Measurements from ENCODE around the gene GAS2L1. TPM values are rescaled to one million over a fixed set of nuclear protein-coding genes. Genes with fewer than 3 reads are reported as not detected.

GAS2L1 gene
- total RNA-seq, 1 experiment from 2014 or later = 8.0 TPM

DNA sequence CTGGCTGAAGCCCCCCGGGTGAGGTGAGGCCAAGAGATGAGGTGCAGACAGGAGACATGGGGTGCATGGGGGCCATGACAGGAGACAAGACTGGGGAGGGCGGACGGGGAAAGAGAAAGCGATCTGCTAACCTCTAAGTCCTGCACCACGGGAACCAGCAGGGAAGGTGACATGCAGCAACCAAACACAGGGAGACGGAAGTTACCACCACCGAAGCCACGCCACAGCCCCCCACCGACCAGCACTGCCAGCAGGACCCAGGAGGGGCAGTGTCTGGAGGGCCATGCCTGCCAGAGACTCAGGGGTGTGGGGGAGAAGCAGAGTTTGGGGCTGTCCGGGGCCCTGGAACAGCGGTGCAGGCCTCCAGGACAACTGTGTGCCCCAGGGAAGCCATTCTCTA, 23.1 kb downstream of the GAS2L1 start:
- no peaks in the 10 kb centered on the region for H3K27me3 ChIP-seq (ENCODE audit: insufficient read depth, low read length)
- no peaks in the 10 kb centered on the region for H3K23me2 ChIP-seq (ENCODE audit: insufficient read length, low read depth, low read length, poor library complexity, severe bottlenecking)
- TF ChIP-seq, protein P1, sequence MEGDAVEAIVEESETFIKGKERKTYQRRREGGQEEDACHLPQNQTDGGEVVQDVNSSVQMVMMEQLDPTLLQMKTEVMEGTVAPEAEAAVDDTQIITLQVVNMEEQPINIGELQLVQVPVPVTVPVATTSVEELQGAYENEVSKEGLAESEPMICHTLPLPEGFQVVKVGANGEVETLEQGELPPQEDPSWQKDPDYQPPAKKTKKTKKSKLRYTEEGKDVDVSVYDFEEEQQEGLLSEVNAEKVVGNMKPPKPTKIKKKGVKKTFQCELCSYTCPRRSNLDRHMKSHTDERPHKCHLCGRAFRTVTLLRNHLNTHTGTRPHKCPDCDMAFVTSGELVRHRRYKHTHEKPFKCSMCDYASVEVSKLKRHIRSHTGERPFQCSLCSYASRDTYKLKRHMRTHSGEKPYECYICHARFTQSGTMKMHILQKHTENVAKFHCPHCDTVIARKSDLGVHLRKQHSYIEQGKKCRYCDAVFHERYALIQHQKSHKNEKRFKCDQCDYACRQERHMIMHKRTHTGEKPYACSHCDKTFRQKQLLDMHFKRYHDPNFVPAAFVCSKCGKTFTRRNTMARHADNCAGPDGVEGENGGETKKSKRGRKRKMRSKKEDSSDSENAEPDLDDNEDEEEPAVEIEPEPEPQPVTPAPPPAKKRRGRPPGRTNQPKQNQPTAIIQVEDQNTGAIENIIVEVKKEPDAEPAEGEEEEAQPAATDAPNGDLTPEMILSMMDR (conservative IDR thresholded peaks at IDR 0.05) = no peak
- Mint-ChIP-seq H3K36me3 (ENCODE audit: insufficient read depth in 1 of 3, low read depth in 3 of 3) (peaks cover 3 to 34% (median 29%) of the 10 kb centered on the region in 3 experiments; a peak in 6 of 7 replicates), H3K4me1 (peaks cover 2 to 3% of the 10 kb centered on the region in 2 experiments; a peak in 2 of 4 replicates), H3K9me3 (no peaks in the 10 kb centered on the region), H3K27ac (no peak overlapping the region; a peak in 1 of 7 replicates), H3K27me3 (ENCODE audit: low read depth) (no peaks in the 10 kb centered on the region), H3K4me3 (no peak overlapping the region)
- no peak overlapping the region for H3K18ac ChIP-seq (ENCODE audit: insufficient read length, low read depth, low read length)
- H3K4me1 ChIP-seq (ENCODE audit: insufficient read depth, low read length) = no peaks in the 10 kb centered on the region
- no peak overlapping the region for H4K5ac ChIP-seq (ENCODE audit: insufficient read length, low read depth, low read length)
- no peaks in the 10 kb centered on the region for H3K79me2 ChIP-seq (ENCODE audit: insufficient read depth, low read length)
- H3K4me2 ChIP-seq (ENCODE audit: insufficient read depth, insufficient read length, low read length) = no peak overlapping the region
- H4K20me1 ChIP-seq (ENCODE audit: control insufficient read depth, insufficient read depth, insufficient read length) = peaks cover 3% of the 10 kb centered on the region
- no CpG with 5 or more reads among the region's 11 CpGs for WGBS (ENCODE audit: extremely low coverage, insufficient read length, low lambda C conversion rate)
- H2AK5ac ChIP-seq (ENCODE audit: insufficient read length, low read length) = no peak overlapping the region
- H2BK15ac ChIP-seq (ENCODE audit: low read depth, low read length) = no peak overlapping the region
- H3K14ac ChIP-seq (ENCODE audit: insufficient read depth, low read length) = no peak overlapping the region
- no peak overlapping the region for H3K23ac ChIP-seq (ENCODE audit: insufficient read length, low read depth, low read length)
- H4K91ac ChIP-seq (ENCODE audit: insufficient read length, low read depth, low read length) = no peak overlapping the region
- no peak overlapping the region for H2AFZ ChIP-seq (ENCODE audit: low read length)
- H2BK12ac ChIP-seq (ENCODE audit: insufficient read length, low read depth, low read length) = no peak overlapping the region
- H2BK120ac ChIP-seq (ENCODE audit: low read depth, low read length, poor library complexity, severe bottlenecking) = no peak overlapping the region
- no peak overlapping the region for H4K8ac ChIP-seq (replicated peaks; ENCODE audit: insufficient read length, low read depth, low read length)
- H3T11ph ChIP-seq (ENCODE audit: low read length) = no peak overlapping the region
- no peak overlapping the region for H3K27ac ChIP-seq (ENCODE audit: insufficient read length, low read depth, low read length)
- H3K79me1 ChIP-seq (ENCODE audit: insufficient read depth, low read depth, low read length, poor library complexity, severe bottlenecking) = no peaks in the 10 kb centered on the region
- H3K56ac ChIP-seq (ENCODE audit: insufficient read length, low read depth, low read length) = no peak overlapping the region
- no peak overlapping the region for H3K9ac ChIP-seq (ENCODE audit: extremely low read depth, insufficient read length, low read length)
- no peaks in the 10 kb centered on the region for H3K9me3 ChIP-seq (ENCODE audit: control insufficient read depth, low read depth, low read length)
- no peak overlapping the region for H2BK20ac ChIP-seq (ENCODE audit: low read depth, low read length, poor library complexity, severe bottlenecking)
- no peak overlapping the region for H3K4ac ChIP-seq (ENCODE audit: low read depth, low read length)
- H2BK5ac ChIP-seq (ENCODE audit: insufficient read length, low read length) = no peak overlapping the region
- no peak for DNase-seq
